HL-60/S4 treated with phorbol 12-myristate 13-acetate at 8.2 ng/mL for 4 days and 3 days (cell line): ENCODE measurements around the gene TMEM200A.

Experiments used
- in situ Hi-C: fragments of 300-500 bp; cut with MboI; formaldehyde crosslinking; loops from 2 replicates; pipeline ENCODE4 v1.15.0; 2022; ENCODE audit warnings: low sequenced_read_pairs

TMEM200A gene

DNA sequence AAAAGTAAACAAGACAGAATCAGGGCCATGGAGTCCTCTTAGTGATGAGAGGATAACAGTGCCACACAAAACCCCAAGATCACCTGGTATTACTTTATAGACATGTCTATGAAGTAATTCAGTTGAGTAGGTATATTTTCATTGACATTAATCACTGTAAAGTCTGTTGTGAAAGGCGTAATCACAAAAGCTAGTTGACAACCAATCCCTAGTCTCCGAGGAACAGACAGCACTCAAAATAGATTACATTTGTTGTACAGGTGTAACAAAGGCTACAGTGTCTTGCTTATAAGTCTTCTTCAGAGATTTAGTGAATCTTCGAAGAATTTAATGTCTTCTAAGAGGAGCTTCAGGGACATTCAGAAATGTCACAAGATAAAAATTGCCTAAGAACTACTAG, 120.1 kb downstream of the TMEM200A start:
- in situ Hi-C loops = no loop called here

DNA sequence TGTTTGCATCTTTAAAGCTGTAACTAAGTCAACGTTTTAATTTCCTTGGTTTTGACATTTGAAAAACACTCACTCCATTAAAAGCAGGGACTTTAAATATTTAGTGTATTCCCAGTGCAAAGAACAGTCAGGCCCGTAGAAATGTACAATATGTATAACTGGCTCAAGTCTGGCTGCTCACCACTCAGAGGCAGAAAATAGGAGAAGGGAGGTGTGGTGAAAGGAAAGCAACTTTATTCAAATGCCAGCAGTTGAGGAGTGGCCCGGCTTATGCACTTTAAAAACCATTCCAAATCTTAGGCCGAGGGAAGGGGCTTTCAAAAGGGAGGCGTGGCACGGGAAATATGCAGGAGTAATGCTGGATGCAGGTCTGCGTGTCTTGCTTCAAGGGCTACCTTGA, 120.6 kb downstream of the TMEM200A start:
- in situ Hi-C loops = no loop called here

DNA sequence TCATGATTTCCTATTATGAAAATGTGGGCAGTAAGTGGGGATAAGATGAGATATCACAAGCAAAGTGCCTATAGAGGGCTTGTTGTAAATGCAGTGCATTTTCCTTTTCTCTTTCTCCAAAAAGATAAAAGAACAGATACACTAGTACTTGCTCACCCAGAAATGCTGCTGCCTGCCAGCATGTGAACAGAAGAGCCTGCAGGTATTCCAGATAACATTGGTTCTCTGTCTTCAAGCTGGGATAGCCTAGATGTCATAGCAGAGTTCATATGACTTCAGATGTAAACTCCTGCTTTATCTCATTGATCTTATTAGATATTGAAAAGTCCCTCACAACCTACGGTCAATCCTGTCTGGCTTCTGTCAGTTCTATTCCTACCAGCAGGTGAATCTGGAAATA, 123.7 kb downstream of the TMEM200A start:
- in situ Hi-C loops = no loop called here
